AG04450 (cell line): ENCODE results near the gene ARHGAP24. TPM values are rescaled to one million over a fixed set of nuclear protein-coding genes. Genes with fewer than 3 reads are reported as not detected.

Experiments
- CTCF ChIA-PET: fragments of 300-600, 350-600 bp; formaldehyde crosslinking; extraction: SDS; loops from one replicate; lab custom pipeline; 2022; ENCODE audit warnings: antibody characterized with exemption, inconsistent platforms; lab: Charles Lee
- POLR2A ChIA-PET: fragments of 350-600 bp; formaldehyde crosslinking; extraction: SDS; loops from one replicate; lab custom pipeline; 2021; ENCODE audit warnings: antibody characterized with exemption, inconsistent platforms; lab: Yijun Ruan, JAX
- DNase-seq: peaks from one replicate; pipeline ENCODE4 v3.0.0-alpha.2; 2011; ENCODE audit warnings: low read depth, low spot score
- H3K27ac ChIP-seq: one replicate; pipeline ENCODE4 v1.5.1; 2012; ENCODE audit warnings: low read depth, low read length, control low read depth
- H3K27me3 ChIP-seq: one replicate; pipeline ENCODE4 v1.6.0; 2012; ENCODE audit warnings: low read length; ENCODE audit not compliant: control insufficient read depth, insufficient read depth
- H3K4me3 ChIP-seq: 2 replicates; pipeline ENCODE4 v1.5.1; 2011; ENCODE audit warnings: mild to moderate bottlenecking, low read depth, low read length, control low read depth
- H3K9me3 ChIP-seq: 2 replicates; pipeline ENCODE4 v1.5.1; 2012; ENCODE audit warnings: low read length; ENCODE audit not compliant: control insufficient read depth, insufficient read depth
- CTCF ChIP-seq: IDR thresholded peaks from 2 replicates; pipeline ENCODE4 v1.5.1; 2011; ENCODE audit warnings: low read depth, low read length, control low read depth, inconsistent platforms
- polyA plus RNA-seq: library from polyadenylated mRNA; depleted of rRNA; stranded (reverse); fragments of >200 nt; gene quantifications from 2 replicates; pipeline ENCODE4 v1.2.3, GENCODE V29; 2011

ARHGAP24 gene
- polyA plus RNA-seq, 1 experiment = 16.8 TPM

GRCh38 chr4:85577307-85577706 lies 102.4 kb downstream of the ARHGAP24 start:
- Histone ChIP-seq H3K27me3 (no peaks in the 10 kb centered on the region), H3K27ac (no peak overlapping the region), H3K4me3 (no peak overlapping the region), H3K9me3 (no peaks in the 10 kb centered on the region)
- CTCF ChIA-PET = no interaction called here
- TF ChIP-seq CTCF = no peak
- no peak for DNase-seq
- POLR2A ChIA-PET = no interaction called here

- no peak overlapping the region for H3K4me3 ChIP-seq
- POLR2A ChIA-PET = no interaction called here
- CTCF ChIA-PET = no interaction called here
- no peak for DNase-seq
- no peak for TF ChIP-seq CTCF
- H3K9me3 ChIP-seq = no peaks in the 10 kb centered on the region
- no peaks in the 10 kb centered on the region for H3K27me3 ChIP-seq
- H3K27ac ChIP-seq = no peak overlapping the region
Observed at GRCh38 chr4:85579942-85580341, 105.0 kb downstream of the ARHGAP24 start.

GRCh38 chr4:85580489-85580888 lies 105.5 kb downstream of the ARHGAP24 start:
- TF ChIP-seq CTCF = no peak

GRCh38 chr4:85587952-85588351 lies 113.0 kb downstream of the ARHGAP24 start:
- ChIA-PET POLR2A (no interaction called here), CTCF (no interaction called here)
- Histone ChIP-seq H3K27ac (no peak overlapping the region), H3K27me3 (no peaks in the 10 kb centered on the region), H3K4me3 (no peak overlapping the region), H3K9me3 (no peaks in the 10 kb centered on the region)
- DNase-seq = no peak
- TF ChIP-seq CTCF = no peak

More at GRCh38 chr4:85580489-85580888, 105.5 kb downstream of the ARHGAP24 start:
- H3K4me3 ChIP-seq = no peak overlapping the region
- no peak overlapping the region for H3K27ac ChIP-seq
- no peaks in the 10 kb centered on the region for H3K27me3 ChIP-seq
- ChIA-PET POLR2A (no interaction called here), CTCF (no interaction called here)
- DNase-seq = no peak
- no peaks in the 10 kb centered on the region for H3K9me3 ChIP-seq

- DNase-seq = no peak
- Histone ChIP-seq H3K9me3 (no peaks in the 10 kb centered on the region), H3K27ac (no peak overlapping the region), H3K27me3 (no peaks in the 10 kb centered on the region), H3K4me3 (no peak overlapping the region)
- CTCF ChIA-PET = no interaction called here
- no peak for TF ChIP-seq CTCF
- POLR2A ChIA-PET = no interaction called here
Observed at GRCh38 chr4:85591406-85592098, 116.6 kb downstream of the ARHGAP24 start.
